ENCODE data around the gene KMT2E.

The KMT2E gene

GRCh38 chr7:104982308-104983075 lies 31.5 kb upstream of the KMT2E start:
- DNase-seq (ENCODE audit: low read depth): no peak
- TF ChIP-seq CTCF (IDR thresholded peaks at IDR 0.05; ENCODE audit: insufficient read depth, low read depth, low read length, missing control alignments): no peak
- H3K4me3 ChIP-seq (ENCODE audit: low read length): peak overlapping the region; percentile 76

- peak overlapping the region; percentile 76 for H3K4me3 ChIP-seq (ENCODE audit: low read length)
- no peak for DNase-seq (ENCODE audit: low read depth)
- no peak for TF ChIP-seq CTCF (IDR thresholded peaks at IDR 0.05; ENCODE audit: insufficient read depth, low read depth, low read length, missing control alignments)
These were observed 30.9 kb upstream of the KMT2E start for GRCh38 chr7:104983076-104983577.

- peak; percentile 86 for DNase-seq (ENCODE audit: low read depth)
- TF ChIP-seq CTCF (IDR thresholded peaks at IDR 0.05; ENCODE audit: insufficient read depth, low read depth, low read length, missing control alignments): peak; percentile 53
- peak overlapping the region; percentile 76 for H3K4me3 ChIP-seq (ENCODE audit: low read length)
These were observed 30.1 kb upstream of the KMT2E start for GRCh38 chr7:104983578-104984539.

DNA sequence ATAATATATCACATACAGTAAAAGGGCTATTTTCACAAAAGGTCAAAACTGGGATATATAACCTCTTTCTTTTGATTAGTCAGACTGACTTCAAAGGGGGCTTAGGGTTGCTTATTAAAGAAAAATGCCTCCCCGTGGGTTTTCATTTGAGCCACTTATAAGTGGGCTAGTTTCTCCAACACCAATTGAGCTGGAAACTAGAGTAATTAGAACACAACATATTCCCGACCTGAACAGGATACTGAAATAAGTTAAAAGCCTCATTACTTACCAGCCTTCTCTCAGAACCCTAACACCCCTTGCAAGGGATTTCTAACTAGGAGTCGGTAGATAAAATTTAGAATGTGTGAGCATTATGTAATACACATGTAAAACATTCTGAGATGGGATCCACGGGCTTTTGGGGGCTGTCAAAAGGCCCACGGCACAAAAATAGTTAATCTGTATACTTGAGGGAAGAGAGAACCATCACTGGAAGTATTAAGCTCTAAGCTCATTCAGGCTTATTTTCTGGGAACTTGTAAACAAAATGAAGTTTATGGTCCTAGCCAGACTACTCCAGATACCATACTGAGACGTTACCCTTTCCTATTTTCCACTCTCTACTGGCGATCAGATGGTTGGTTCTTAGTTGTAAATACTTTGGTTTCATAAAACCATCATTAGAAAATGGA lies 29.3 kb upstream of the KMT2E start:
- DNase-seq (ENCODE audit: low read depth): no peak
- peak overlapping the region; percentile 76 for H3K4me3 ChIP-seq (ENCODE audit: low read length)
- TF ChIP-seq CTCF (IDR thresholded peaks at IDR 0.05; ENCODE audit: insufficient read depth, low read depth, low read length, missing control alignments): no peak

- no peak overlapping the region for H3K4me3 ChIP-seq (ENCODE audit: low read length)
These were observed 28.8 kb upstream of the KMT2E start for GRCh38 chr7:104985259-104985617.

More at GRCh38 chr7:104985259-104985617, 28.8 kb upstream of the KMT2E start:
- no peak for TF ChIP-seq CTCF (IDR thresholded peaks at IDR 0.05; ENCODE audit: insufficient read depth, low read depth, low read length, missing control alignments)
- DNase-seq (ENCODE audit: low read depth): no peak

Measured in epithelial cell of esophagus (primary cell).